Fibroblast of the aortic adventitia (primary cell): ENCODE results near the gene LATS2. TPM values are rescaled to one million over a fixed set of nuclear protein-coding genes. Genes with fewer than 3 reads are reported as not detected.
A peak's percentile ranks its signal among the peaks of the same experiment; 100 is the strongest.

ENCODE experiments used
- DNase-seq: peaks from one replicate; pipeline ENCODE4 v3.0.0-alpha.2; 2010; ENCODE audit warnings: low read depth
- H3K4me3 ChIP-seq: 2 replicates; pipeline ENCODE4 v1.5.1; 2011; ENCODE audit warnings: low read depth, mild to moderate bottlenecking, control low read depth, low read length, moderate library complexity
- CTCF ChIP-seq: IDR thresholded peaks from 2 replicates; pipeline ENCODE4 v1.5.1; 2011; ENCODE audit warnings: mild to moderate bottlenecking, low read length, control low read depth, inconsistent platforms; ENCODE audit not compliant: insufficient read depth
- total RNA-seq: library from RNA; depleted of rRNA; stranded (reverse); fragments of >200 nt; gene quantifications from 2 replicates; pipeline ENCODE4 v1.2.3, GENCODE V29; 2012; ENCODE audit warnings: low replicate concordance

Gene LATS2
- total RNA-seq, 1 donor: 19.3 TPM

DNA sequence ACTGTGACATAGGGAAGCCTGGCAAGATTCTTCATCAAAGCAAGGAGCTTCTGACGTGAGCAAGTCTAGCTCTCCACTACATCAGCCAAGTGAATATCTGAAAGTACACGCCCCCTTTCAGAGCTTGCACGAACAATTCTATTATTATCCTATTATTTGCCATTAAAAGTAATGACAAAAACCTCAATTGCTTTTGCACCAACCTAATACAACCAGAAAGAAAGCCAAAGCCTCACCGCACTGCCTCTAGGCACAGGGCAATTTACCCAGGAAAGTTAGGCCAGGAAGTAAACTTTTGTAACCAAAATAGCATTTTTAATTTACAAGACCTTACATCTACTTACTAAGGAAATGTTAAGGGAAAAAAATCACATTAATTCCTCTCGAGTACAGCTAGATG is 41.2 kb downstream of the LATS2 start:
- TF ChIP-seq CTCF: no peak
- no peak overlapping the region for H3K4me3 ChIP-seq
- peak; percentile 70 for DNase-seq

DNA sequence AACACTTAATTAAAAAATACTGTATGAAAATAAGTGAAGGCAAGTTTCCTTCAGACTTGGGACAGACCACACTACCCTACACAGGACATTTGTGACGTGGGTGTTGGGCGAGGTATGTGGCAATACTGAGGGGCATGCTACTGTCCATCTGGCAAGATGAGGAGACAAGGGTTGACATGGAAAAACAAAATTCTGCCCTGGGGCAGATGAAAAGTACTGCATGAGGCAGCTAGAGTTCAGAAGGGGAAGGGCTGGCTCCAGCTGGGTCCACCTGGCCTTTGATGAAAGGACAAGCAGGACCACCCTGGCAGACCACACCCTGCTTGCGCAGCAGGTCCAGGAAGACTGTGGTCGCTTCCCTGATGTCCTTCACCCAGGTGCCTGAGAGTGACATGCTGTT is 43.2 kb downstream of the LATS2 start:
- no peak for TF ChIP-seq CTCF
- H3K4me3 ChIP-seq: no peak overlapping the region
- no peak for DNase-seq

GRCh38 chr13:21016487-21016886 is 44.9 kb downstream of the LATS2 start:
- no peak for DNase-seq
- no peak overlapping the region for H3K4me3 ChIP-seq
- TF ChIP-seq CTCF: no peak

DNA sequence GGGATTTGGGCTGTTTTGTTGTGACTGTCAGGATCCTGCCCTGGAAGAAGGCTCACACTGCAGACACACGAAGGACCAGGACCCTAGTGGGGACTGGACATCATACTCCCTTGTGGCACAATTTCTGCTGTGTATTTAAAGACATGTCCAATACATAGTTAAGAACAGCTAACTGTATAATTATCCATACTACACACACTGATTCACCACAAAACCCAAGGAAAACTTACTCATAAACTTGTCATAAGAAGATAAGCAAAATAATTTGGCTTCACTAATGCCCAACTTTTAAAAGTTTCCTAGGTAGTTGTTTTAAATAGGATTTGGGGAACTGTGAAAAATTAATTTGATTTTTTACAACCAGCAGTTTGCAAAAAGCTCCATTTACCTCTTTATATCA is 46.1 kb downstream of the LATS2 start:
- no peak overlapping the region for H3K4me3 ChIP-seq
- peak; percentile 54 for DNase-seq

GRCh38 chr13:21014502-21015170 is 46.8 kb downstream of the LATS2 start:
- peak; percentile 88 for DNase-seq
- TF ChIP-seq CTCF: no peak
- H3K4me3 ChIP-seq: no peak overlapping the region

More for the DNA sequence above, 46.1 kb downstream of the LATS2 start:
- no peak for TF ChIP-seq CTCF

DNA sequence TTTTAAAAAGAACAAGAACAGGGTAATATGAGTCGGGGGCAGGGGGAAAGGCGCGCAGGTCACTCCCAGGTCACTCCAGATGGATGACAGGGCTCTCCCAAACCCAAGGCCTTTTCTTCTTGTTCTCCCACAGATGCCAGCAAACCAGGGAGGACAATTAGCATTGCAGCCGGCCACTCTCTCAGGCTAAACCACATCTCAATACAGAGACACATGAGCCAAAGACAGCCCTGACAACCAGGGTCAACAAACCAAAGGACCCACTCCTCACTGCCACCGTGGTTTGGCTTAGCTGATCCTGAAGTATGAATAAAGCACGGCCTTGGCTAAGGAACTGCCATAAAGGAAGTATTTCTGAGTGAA is 47.3 kb downstream of the LATS2 start:
- no peak overlapping the region for H3K4me3 ChIP-seq
- no peak for TF ChIP-seq CTCF
- no peak for DNase-seq

DNA sequence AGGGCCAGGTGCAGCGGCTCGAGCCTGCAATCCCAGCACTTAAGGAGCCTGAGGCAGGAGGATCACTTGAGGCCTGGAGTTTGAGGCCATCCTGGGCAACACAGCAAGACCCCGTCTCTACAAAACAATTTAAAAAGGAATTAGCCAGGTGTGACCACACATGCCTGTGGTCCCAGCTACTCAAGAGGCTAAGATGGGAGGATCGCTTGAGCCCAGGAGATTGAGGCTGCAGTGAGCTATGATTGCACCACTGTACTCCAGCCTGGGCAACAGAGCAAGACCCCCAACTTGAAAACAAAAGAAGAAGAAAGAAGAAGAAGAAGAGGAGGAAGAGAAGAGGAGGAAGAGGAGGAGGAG is 47.7 kb downstream of the LATS2 start:
- DNase-seq: no peak
- no peak overlapping the region for H3K4me3 ChIP-seq
- no peak for TF ChIP-seq CTCF
